HL-60 (cell line): Measurements from ENCODE around the gene KCNRG.

Experiments
- CTCF ChIP-seq: IDR thresholded peaks from one replicate; pipeline ENCODE4 v1.5.1; 2011; ENCODE audit warnings: low read length, control low read depth, inconsistent platforms; ENCODE audit not compliant: insufficient read depth
- POLR2AphosphoS5 ChIP-seq: IDR thresholded peaks from 2 replicates; pipeline ENCODE4 v1.6.1; 2012; ENCODE audit warnings: low read depth
- REST ChIP-seq: IDR thresholded peaks from 2 replicates; pipeline ENCODE4 v1.6.1; 2012; ENCODE audit warnings: low read depth; ENCODE audit not compliant: insufficient replicate concordance
- SPI1 ChIP-seq: IDR thresholded peaks from 2 replicates; pipeline ENCODE4 v1.6.1; 2012; ENCODE audit warnings: low read depth, mild to moderate bottlenecking, borderline replicate concordance

DNA sequence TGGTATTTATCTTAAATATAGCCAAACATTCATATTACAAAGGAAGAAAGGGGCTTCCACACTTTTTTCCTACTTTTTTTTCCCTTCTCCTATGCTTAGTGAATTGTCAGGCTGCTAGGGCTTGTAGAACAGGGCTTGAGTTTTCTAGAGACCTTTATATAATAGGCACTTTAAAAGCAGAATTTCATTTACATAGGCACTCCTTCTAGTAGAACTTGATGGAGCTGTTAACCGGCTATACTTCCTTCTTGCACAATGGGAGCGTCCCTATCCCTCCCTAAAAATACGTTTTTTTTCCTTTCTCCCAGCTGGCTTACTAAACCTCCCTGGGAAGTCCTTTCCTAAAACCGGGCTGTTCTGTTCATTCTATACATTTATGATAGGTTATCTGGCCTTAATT lies 17.3 kb upstream of the KCNRG start:
- no peak for TF ChIP-seq CTCF
- TF ChIP-seq POLR2AphosphoS5, result no peak
- no peak for TF ChIP-seq SPI1
- TF ChIP-seq REST, result no peak
